ENCODE data around the gene TRIP10. TPM values are rescaled to one million over a fixed set of nuclear protein-coding genes. Genes with fewer than 3 reads are reported as not detected.

The TRIP10 gene
- total and polyA plus RNA-seq, 2 experiments from 2014 or later, result 54.1 to 67.8 TPM

DNA sequence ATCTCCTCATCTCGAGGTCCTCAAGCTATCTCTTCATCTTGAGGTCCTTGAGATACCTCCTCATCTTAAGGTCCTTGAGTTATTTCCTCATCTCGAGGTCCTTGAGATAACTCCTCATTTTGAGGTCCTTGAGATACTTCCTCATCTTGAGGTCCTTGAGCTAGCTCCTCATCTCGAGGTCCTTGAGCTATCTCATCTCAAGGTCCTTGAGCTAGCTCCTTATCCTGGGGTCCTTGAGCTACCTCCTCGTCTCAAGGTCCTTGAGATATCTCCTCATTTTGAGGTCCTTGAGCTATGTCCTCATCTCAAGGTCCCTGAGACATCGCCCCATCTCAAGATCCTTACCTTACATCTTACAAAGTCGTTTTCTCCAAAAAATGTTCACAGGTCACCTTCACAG lies 51.8 kb downstream of the TRIP10 start:
- no peak overlapping the region for H3K27ac ChIP-seq
- no peaks in the 10 kb centered on the region for H3K36me3 ChIP-seq
- no peaks in the 10 kb centered on the region for H3K4me1 ChIP-seq (ENCODE audit: low read depth)
- H3K27me3 ChIP-seq, result no peaks in the 10 kb centered on the region
- TF ChIP-seq CTCF (IDR thresholded peaks at IDR 0.05; ENCODE audit: low read depth, low read length), result no peak
- H3K4me3 ChIP-seq, result no peak overlapping the region
- no peak for DNase-seq (ENCODE audit: low read depth in 1 of 2, low spot score in 1 of 2)
- H3K9me3 ChIP-seq (ENCODE audit: low read depth), result no peaks in the 10 kb centered on the region

- no peaks in the 10 kb centered on the region for H3K36me3 ChIP-seq
- no peaks in the 10 kb centered on the region for H3K4me1 ChIP-seq (ENCODE audit: low read depth)
- no peak for TF ChIP-seq CTCF (IDR thresholded peaks at IDR 0.05; ENCODE audit: low read depth, low read length)
- no peaks in the 10 kb centered on the region for H3K27me3 ChIP-seq
- H3K27ac ChIP-seq, result no peak overlapping the region
- H3K4me3 ChIP-seq, result no peak overlapping the region
- DNase-seq (ENCODE audit: low read depth in 1 of 2, low spot score in 1 of 2), result no peak
- H3K9me3 ChIP-seq (ENCODE audit: low read depth), result no peaks in the 10 kb centered on the region
These were observed 53.9 kb downstream of the TRIP10 start for GRCh38 chr19:6793411-6793810.

- no peaks in the 10 kb centered on the region for H3K27me3 ChIP-seq
- H3K9me3 ChIP-seq (ENCODE audit: low read depth), result no peaks in the 10 kb centered on the region
- no peaks in the 10 kb centered on the region for H3K4me1 ChIP-seq (ENCODE audit: low read depth)
- no peak for TF ChIP-seq CTCF (IDR thresholded peaks at IDR 0.05; ENCODE audit: low read depth, low read length)
- no peak overlapping the region for H3K4me3 ChIP-seq
- H3K27ac ChIP-seq, result no peak overlapping the region
- H3K36me3 ChIP-seq, result no peaks in the 10 kb centered on the region
- no peak for DNase-seq (ENCODE audit: low read depth in 1 of 2, low spot score in 1 of 2)
These were observed 54.5 kb downstream of the TRIP10 start for GRCh38 chr19:6793973-6794372.

DNA sequence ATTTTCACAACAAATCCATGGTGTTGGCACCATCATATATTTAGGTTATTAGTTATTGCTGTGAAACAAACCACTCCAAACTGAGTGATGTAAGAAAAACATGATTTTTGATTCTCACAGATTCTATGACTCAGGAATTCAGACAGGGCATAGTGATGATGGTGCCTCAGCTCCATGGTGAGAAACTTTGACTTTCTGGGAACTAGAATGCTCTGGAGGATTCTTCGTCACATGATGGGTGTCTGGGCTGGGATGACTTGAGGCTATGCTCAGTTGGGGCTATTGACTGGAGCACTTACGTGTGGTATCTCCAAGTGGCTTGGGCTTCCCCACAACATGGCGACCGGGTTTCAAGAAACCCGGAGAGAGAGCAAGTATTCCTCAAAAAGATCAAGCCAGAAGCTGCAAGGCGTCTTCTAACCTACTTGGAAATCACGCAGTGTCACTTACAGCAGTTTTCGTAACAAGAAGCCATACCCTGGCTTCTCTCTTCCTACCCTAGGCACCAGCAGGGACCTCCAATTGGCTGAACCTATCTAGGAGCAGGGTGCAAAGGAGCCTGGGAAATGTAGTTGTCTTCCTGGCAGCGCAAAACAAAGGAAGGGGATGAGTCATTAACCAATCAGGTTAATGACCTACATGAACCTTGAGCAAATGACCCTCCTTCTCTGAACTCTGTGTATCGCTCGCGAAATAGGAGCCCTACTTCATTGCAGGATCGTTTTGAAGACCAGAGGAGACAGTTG lies 55.4 kb downstream of the TRIP10 start:
- no peak for TF ChIP-seq CTCF (IDR thresholded peaks at IDR 0.05; ENCODE audit: low read depth, low read length)
- no peaks in the 10 kb centered on the region for H3K4me1 ChIP-seq (ENCODE audit: low read depth)
- no peaks in the 10 kb centered on the region for H3K36me3 ChIP-seq
- DNase-seq (ENCODE audit: low read depth in 1 of 2, low spot score in 1 of 2), result no peak
- H3K4me3 ChIP-seq, result no peak overlapping the region
- H3K27ac ChIP-seq, result no peak overlapping the region
- H3K9me3 ChIP-seq (ENCODE audit: low read depth), result no peaks in the 10 kb centered on the region
- no peaks in the 10 kb centered on the region for H3K27me3 ChIP-seq

DNA sequence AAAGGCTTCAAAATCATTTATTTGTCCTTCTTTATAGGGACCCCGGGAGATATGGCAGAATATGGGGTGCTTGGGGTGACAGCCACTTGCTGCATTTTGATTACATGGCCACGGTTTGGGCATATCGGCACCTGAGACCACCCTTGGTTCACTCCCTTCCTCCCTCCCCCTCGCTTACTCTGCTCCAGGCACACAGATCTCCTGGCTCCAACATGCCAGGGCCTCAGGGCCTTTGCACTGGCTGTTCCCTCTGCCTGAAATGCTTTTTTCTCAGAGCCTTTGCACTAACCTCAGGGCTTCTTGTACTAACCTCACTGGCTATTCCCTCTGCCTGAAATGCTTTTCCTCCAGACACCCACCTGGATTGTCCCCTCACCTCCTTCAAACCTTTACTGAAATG lies 56.8 kb downstream of the TRIP10 start:
- Histone ChIP-seq H3K36me3 (no peaks in the 10 kb centered on the region), H3K27ac (no peak overlapping the region), H3K4me3 (no peak overlapping the region), H3K27me3 (no peaks in the 10 kb centered on the region), H3K9me3 (ENCODE audit: low read depth) (no peaks in the 10 kb centered on the region), H3K4me1 (ENCODE audit: low read depth) (no peaks in the 10 kb centered on the region)
- TF ChIP-seq CTCF (IDR thresholded peaks at IDR 0.05; ENCODE audit: low read depth, low read length), result no peak
- DNase-seq (ENCODE audit: low read depth in 1 of 2, low spot score in 1 of 2), result no peak

All from cardiac muscle cell (in vitro differentiated cells and primary cell).